Breast epithelium (tissue), 4 donors: ENCODE measurements around the gene ZSWIM6. TPM values are rescaled to one million over a fixed set of nuclear protein-coding genes. Genes with fewer than 3 reads are reported as not detected.

ENCODE experiments used
- DNase-seq, 2 donors: peaks; one replicate each; pipeline ENCODE4 v3.0.0-alpha.2; 2019; ENCODE audit warnings: low spot score in 2 of 2
- H3K27ac ChIP-seq, 2 donors: fragments of 200-600 bp; sonication (generic) in 1 of 2; one replicate each; pipeline ENCODE4 v1.5.1; 2016 to 2019; ENCODE audit warnings: mild to moderate bottlenecking in 1 of 2
- H3K27me3 ChIP-seq, 2 donors: fragments of 200-600 bp; sonication (generic) in 1 of 2; one replicate each; pipeline versions ENCODE4 v1.5.1 to v1.6.0; 2017 to 2019; ENCODE audit warnings: control low read depth in 1 of 2, mild to moderate bottlenecking in 1 of 2
- H3K36me3 ChIP-seq: fragments of 200-600 bp; one replicate; pipeline ENCODE4 v1.5.1; 2019
- H3K4me1 ChIP-seq, 2 donors: fragments of 200-600 bp; sonication (generic); one replicate each; pipeline ENCODE4 v1.5.1; 2016 to 2019; ENCODE audit warnings: control low read depth in 1 of 2
- H3K4me3 ChIP-seq, 3 donors: fragments of 200-600 bp; sonication (generic); 1 replicate in 2 of 3; 2 replicates in 1 of 3; pipeline ENCODE4 v1.5.1; 2016 to 2019; ENCODE audit warnings: mild to moderate bottlenecking in 3 of 3, moderate library complexity in 2 of 3
- H3K9me3 ChIP-seq, 2 donors: fragments of 200-600 bp; sonication (generic) in 1 of 2; one replicate each; pipeline ENCODE4 v1.5.1; 2016 to 2019; ENCODE audit warnings: control low read depth in 1 of 2
- POLR2A ChIP-seq: fragments of 450-650 bp; IDR thresholded peaks from one replicate; pipeline ENCODE4 v1.6.1; 2016; ENCODE audit warnings: antibody characterized with exemption, mild to moderate bottlenecking, moderate library complexity
- POLR2AphosphoS5 ChIP-seq, 3 donors: sonication (generic); formaldehyde crosslinking; IDR thresholded peaks; one replicate each; pipeline ENCODE4 v1.6.1; 2017; ENCODE audit warnings: antibody characterized with exemption in 3 of 3
- intact Hi-C: fragments of 100-400 bp; cut with DNase I; formaldehyde crosslinking; loops from one replicate; pipeline ENCODE4 v1.15.1; 2023; ENCODE audit warnings: low total_unique reads
- total RNA-seq, 3 donors: library from RNA; depleted of rRNA; stranded (reverse); fragments of >200 nt; gene quantifications; one replicate each; pipeline ENCODE4 v1.1.0, GENCODE V29; 2016
- TF ChIP-seq, protein P1 (sequence below), 3 donors: fragments of 450-650 bp; IDR thresholded peaks; one replicate each; pipeline ENCODE4 v1.5.1; 2016 to 2017; ENCODE audit warnings: antibody characterized with exemption in 3 of 3, mild to moderate bottlenecking in 3 of 3, moderate library complexity in 3 of 3

Gene ZSWIM6
- total RNA-seq, 3 donors from 2014 or later, result 10.2 to 16.8 (median 11.2) TPM

GRCh38 chr5:61575103-61575502, 243.0 kb downstream of the ZSWIM6 start:
- Histone ChIP-seq H3K4me3 (no peak overlapping the region), H3K4me1 (no peaks in the 10 kb centered on the region)

DNA sequence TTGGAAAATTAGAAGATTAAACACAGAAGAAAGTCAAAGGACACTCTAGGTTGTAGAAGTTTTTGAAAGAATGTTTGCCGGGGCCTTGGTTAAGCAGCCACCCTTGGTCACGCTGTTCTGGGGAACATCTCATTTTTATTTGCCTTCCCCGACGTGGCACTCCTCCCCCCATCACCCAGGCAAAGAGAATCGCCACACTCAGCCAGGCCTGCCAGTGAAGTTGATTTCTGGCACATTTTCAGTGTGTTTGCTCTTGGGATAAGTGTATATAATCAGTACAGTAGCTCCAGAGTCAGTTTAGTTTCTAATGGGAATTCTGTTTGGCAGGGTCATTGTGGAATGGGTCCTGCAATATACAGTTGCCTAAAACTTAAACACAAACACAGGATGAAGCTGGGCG, 243.5 kb downstream of the ZSWIM6 start:
- no peaks in the 10 kb centered on the region for H3K9me3 ChIP-seq
- intact Hi-C loops, result no loop called here
- no peak overlapping the region for H3K4me3 ChIP-seq
- no peaks in the 10 kb centered on the region for H3K36me3 ChIP-seq
- no peaks in the 10 kb centered on the region for H3K27me3 ChIP-seq
- no peak for TF ChIP-seq POLR2A
- no peaks in the 10 kb centered on the region for H3K4me1 ChIP-seq
- H3K27ac ChIP-seq, result no peak overlapping the region
- no peak for DNase-seq

More at GRCh38 chr5:61575103-61575502, 243.0 kb downstream of the ZSWIM6 start:
- no peaks in the 10 kb centered on the region for H3K9me3 ChIP-seq
- TF ChIP-seq POLR2A, result no peak
- TF ChIP-seq, protein P1, sequence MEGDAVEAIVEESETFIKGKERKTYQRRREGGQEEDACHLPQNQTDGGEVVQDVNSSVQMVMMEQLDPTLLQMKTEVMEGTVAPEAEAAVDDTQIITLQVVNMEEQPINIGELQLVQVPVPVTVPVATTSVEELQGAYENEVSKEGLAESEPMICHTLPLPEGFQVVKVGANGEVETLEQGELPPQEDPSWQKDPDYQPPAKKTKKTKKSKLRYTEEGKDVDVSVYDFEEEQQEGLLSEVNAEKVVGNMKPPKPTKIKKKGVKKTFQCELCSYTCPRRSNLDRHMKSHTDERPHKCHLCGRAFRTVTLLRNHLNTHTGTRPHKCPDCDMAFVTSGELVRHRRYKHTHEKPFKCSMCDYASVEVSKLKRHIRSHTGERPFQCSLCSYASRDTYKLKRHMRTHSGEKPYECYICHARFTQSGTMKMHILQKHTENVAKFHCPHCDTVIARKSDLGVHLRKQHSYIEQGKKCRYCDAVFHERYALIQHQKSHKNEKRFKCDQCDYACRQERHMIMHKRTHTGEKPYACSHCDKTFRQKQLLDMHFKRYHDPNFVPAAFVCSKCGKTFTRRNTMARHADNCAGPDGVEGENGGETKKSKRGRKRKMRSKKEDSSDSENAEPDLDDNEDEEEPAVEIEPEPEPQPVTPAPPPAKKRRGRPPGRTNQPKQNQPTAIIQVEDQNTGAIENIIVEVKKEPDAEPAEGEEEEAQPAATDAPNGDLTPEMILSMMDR (IDR thresholded peaks at IDR 0.05), result no peak
- DNase-seq, result no peak
- no peaks in the 10 kb centered on the region for H3K36me3 ChIP-seq
- no peak overlapping the region for H3K27ac ChIP-seq
- no peaks in the 10 kb centered on the region for H3K27me3 ChIP-seq
- intact Hi-C loops, result no loop called here

GRCh38 chr5:61576556-61576955, 244.5 kb downstream of the ZSWIM6 start:
- no peak overlapping the region for H3K27ac ChIP-seq
- no peaks in the 10 kb centered on the region for H3K9me3 ChIP-seq
- no peaks in the 10 kb centered on the region for H3K4me1 ChIP-seq
- intact Hi-C loops, result no loop called here
- H3K36me3 ChIP-seq, result no peaks in the 10 kb centered on the region
- no peaks in the 10 kb centered on the region for H3K27me3 ChIP-seq
- TF ChIP-seq, protein P1 (IDR thresholded peaks at IDR 0.05), result no peak
- TF ChIP-seq POLR2A (no peak), POLR2AphosphoS5 (IDR thresholded peaks at IDR 0.05) (no peak)
- DNase-seq, result no peak
- H3K4me3 ChIP-seq, result no peak overlapping the region

DNA sequence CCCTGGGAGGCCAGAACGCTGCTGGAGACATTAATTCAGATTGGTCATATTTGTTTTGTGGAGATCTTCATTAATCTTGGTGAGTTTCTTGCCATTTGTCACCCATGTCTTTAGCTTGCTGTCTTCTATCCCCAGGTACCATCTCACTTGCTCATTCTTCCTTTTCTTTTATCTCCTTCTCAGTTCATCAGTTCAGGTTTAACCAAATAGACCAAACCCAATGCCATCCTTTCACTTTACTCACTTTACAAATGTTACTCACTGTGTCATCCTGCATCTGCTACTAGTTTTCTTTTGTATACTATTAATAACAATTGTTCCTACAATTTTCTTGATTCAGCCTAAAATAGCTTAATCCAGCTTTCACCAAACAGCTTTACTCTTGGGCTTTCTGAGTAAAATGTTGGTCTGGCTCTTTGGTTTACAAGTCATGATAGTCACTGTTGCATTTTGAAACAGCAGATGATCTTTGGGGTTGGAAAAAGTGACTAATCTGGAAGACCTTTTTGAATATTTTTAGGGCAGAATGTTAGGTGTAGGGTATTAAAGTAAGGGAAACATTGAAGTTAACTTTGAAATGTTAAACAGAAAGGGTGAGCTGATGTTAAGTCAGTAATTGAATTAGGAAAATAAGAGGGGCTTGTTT, 246.9 kb downstream of the ZSWIM6 start:
- intact Hi-C loops, result no loop called here
- H3K4me3 ChIP-seq, result no peak overlapping the region
- TF ChIP-seq POLR2AphosphoS5 (IDR thresholded peaks at IDR 0.05) (no peak), POLR2A (no peak)
- TF ChIP-seq, protein P1 (IDR thresholded peaks at IDR 0.05), result no peak

GRCh38 chr5:61582205-61582820, 250.3 kb downstream of the ZSWIM6 start:
- H3K9me3 ChIP-seq, result no peaks in the 10 kb centered on the region
- DNase-seq, result no peak
- no peaks in the 10 kb centered on the region for H3K27me3 ChIP-seq
- intact Hi-C loops, result no loop called here
- no peaks in the 10 kb centered on the region for H3K4me1 ChIP-seq
- TF ChIP-seq, protein P1 (IDR thresholded peaks at IDR 0.05), result no peak
- TF ChIP-seq POLR2AphosphoS5 (IDR thresholded peaks at IDR 0.05) (no peak), POLR2A (no peak)
- H3K27ac ChIP-seq, result no peak overlapping the region
- H3K36me3 ChIP-seq, result no peaks in the 10 kb centered on the region
- no peak overlapping the region for H3K4me3 ChIP-seq

More for the DNA sequence above, 246.9 kb downstream of the ZSWIM6 start:
- Histone ChIP-seq H3K27me3 (no peaks in the 10 kb centered on the region), H3K27ac (no peak overlapping the region), H3K9me3 (no peaks in the 10 kb centered on the region), H3K36me3 (no peaks in the 10 kb centered on the region), H3K4me1 (no peaks in the 10 kb centered on the region)
- DNase-seq, result no peak
